ENCODE results near the gene TLR6. TPM values are rescaled to one million over a fixed set of nuclear protein-coding genes. Genes with fewer than 3 reads are reported as not detected.

TLR6 gene
- total RNA-seq, 1 experiment from 2014 or later, result 4.8 TPM

DNA sequence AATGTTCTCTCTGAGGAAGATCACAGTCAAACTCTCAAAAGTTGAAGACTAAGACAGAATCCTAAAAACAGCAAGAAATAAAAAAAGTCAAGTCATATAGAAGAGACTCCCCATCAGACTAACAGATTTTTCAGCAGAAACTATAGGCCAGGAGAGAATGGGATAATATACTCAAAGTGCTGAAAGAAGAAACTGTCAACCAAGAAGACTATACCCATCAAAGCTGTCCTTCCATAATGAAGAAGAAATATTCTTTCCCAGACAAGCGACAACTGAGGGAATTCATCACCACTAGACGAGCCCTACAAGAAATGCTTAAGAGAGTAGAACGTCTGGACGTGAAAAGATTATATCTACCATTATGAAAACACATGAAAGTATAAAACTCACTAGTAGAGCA, 22.0 kb downstream of the TLR6 start:
- no peak overlapping the region for H3K9ac ChIP-seq (ENCODE audit: low read length)
- H4K20me1 ChIP-seq (ENCODE audit: insufficient read depth), result no peaks in the 10 kb centered on the region
- no peak overlapping the region for H3K4me3 ChIP-seq (replicated peaks in 1 of 2; ENCODE audit: low read depth in 1 of 2, low read length in 2 of 2)
- no peaks in the 10 kb centered on the region for H3K9me3 ChIP-seq (ENCODE audit: control insufficient read depth in 1 of 2, insufficient read depth in 1 of 2, low read depth in 1 of 2, low read length in 2 of 2)
- H3K79me2 ChIP-seq (ENCODE audit: insufficient read depth, low read length), result no peaks in the 10 kb centered on the region
- H3K9me2 ChIP-seq (ENCODE audit: insufficient read depth), result no peaks in the 10 kb centered on the region
- peaks cover 0 to 10% of the 10 kb centered on the region in 2 experiments; a peak in 2 of 4 replicates for H3K4me1 ChIP-seq (ENCODE audit: control insufficient read depth in 1 of 2, insufficient read depth in 2 of 2, low read length in 2 of 2)
- no peaks in the 10 kb centered on the region for H3K36me3 ChIP-seq (ENCODE audit: control insufficient read depth in 1 of 2, insufficient read depth in 2 of 2, low read length in 2 of 2)
- ChIA-PET CTCF (no interaction called here), POLR2A (no interaction called here), RAD21 (ENCODE audit: low non-redundant PET in 1 of 2, low total read pairs in 2 of 2, uncharacterized antibody in 2 of 2, unreplicated experiment in 2 of 2) (no interaction called here)
- no peaks in the 10 kb centered on the region for H3K27me3 ChIP-seq (ENCODE audit: insufficient read depth, low read length)
- intact Hi-C loops (cut with micrococcal nuclease), result no loop called here
- no TSS peak for BruUV-seq (replicated peaks)
- TF ChIP-seq POLR2AphosphoS5 (IDR thresholded peaks at IDR 0.05; ENCODE audit: low read depth, low read length) (no peak), CEBPB (IDR thresholded peaks at IDR 0.05; ENCODE audit: low read depth) (no peak), ELF1 (IDR thresholded peaks at IDR 0.05; ENCODE audit: borderline replicate concordance, low read depth) (no peak), RAD21 (IDR thresholded peaks at IDR 0.05; ENCODE audit: low read depth) (no peak), TCF7L2 (IDR thresholded peaks at IDR 0.05; ENCODE audit: borderline replicate concordance, extremely low read depth, insufficient read depth, insufficient read length) (no peak), ZNF274 (IDR thresholded peaks at IDR 0.05; ENCODE audit: low read depth, low read length) (no peak), SRF (IDR thresholded peaks at IDR 0.05; ENCODE audit: low read depth) (no peak), EZH2phosphoT487 (IDR thresholded peaks at IDR 0.05; ENCODE audit: borderline replicate concordance) (no peak), SIN3A (IDR thresholded peaks at IDR 0.05; ENCODE audit: low read depth) (no peak), EZH2 (IDR thresholded peaks at IDR 0.05) (no peak), POLR2A (IDR thresholded peaks at IDR 0.05; ENCODE audit: borderline replicate concordance, extremely low read depth, insufficient read depth, insufficient read length) (no peak), SP1 (IDR thresholded peaks at IDR 0.05; ENCODE audit: low read depth) (no peak), JUND (IDR thresholded peaks at IDR 0.05) (no peak), CBX3 (IDR thresholded peaks at IDR 0.05; ENCODE audit: low read depth) (no peak)
- TF ChIP-seq, protein P1, sequence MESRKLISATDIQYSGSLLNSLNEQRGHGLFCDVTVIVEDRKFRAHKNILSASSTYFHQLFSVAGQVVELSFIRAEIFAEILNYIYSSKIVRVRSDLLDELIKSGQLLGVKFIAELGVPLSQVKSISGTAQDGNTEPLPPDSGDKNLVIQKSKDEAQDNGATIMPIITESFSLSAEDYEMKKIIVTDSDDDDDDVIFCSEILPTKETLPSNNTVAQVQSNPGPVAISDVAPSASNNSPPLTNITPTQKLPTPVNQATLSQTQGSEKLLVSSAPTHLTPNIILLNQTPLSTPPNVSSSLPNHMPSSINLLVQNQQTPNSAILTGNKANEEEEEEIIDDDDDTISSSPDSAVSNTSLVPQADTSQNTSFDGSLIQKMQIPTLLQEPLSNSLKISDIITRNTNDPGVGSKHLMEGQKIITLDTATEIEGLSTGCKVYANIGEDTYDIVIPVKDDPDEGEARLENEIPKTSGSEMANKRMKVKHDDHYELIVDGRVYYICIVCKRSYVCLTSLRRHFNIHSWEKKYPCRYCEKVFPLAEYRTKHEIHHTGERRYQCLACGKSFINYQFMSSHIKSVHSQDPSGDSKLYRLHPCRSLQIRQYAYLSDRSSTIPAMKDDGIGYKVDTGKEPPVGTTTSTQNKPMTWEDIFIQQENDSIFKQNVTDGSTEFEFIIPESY (IDR thresholded peaks at IDR 0.05; ENCODE audit: extremely low read depth, insufficient replicate concordance, low read length), result no peak
- TF ChIP-seq, protein P2, sequence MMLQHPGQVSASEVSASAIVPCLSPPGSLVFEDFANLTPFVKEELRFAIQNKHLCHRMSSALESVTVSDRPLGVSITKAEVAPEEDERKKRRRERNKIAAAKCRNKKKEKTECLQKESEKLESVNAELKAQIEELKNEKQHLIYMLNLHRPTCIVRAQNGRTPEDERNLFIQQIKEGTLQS (IDR thresholded peaks at IDR 0.05), result no peak
- TF ChIP-seq, protein P3, sequence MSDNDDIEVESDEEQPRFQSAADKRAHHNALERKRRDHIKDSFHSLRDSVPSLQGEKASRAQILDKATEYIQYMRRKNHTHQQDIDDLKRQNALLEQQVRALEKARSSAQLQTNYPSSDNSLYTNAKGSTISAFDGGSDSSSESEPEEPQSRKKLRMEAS (IDR thresholded peaks at IDR 0.05), result no peak
- TF ChIP-seq, protein P4, sequence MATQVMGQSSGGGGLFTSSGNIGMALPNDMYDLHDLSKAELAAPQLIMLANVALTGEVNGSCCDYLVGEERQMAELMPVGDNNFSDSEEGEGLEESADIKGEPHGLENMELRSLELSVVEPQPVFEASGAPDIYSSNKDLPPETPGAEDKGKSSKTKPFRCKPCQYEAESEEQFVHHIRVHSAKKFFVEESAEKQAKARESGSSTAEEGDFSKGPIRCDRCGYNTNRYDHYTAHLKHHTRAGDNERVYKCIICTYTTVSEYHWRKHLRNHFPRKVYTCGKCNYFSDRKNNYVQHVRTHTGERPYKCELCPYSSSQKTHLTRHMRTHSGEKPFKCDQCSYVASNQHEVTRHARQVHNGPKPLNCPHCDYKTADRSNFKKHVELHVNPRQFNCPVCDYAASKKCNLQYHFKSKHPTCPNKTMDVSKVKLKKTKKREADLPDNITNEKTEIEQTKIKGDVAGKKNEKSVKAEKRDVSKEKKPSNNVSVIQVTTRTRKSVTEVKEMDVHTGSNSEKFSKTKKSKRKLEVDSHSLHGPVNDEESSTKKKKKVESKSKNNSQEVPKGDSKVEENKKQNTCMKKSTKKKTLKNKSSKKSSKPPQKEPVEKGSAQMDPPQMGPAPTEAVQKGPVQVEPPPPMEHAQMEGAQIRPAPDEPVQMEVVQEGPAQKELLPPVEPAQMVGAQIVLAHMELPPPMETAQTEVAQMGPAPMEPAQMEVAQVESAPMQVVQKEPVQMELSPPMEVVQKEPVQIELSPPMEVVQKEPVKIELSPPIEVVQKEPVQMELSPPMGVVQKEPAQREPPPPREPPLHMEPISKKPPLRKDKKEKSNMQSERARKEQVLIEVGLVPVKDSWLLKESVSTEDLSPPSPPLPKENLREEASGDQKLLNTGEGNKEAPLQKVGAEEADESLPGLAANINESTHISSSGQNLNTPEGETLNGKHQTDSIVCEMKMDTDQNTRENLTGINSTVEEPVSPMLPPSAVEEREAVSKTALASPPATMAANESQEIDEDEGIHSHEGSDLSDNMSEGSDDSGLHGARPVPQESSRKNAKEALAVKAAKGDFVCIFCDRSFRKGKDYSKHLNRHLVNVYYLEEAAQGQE (IDR thresholded peaks at IDR 0.05; ENCODE audit: low read depth), result no peak
- no peak overlapping the region for H3K27ac ChIP-seq (ENCODE audit: low read depth, low read length)
- no peak for ATAC-seq
- H2AFZ ChIP-seq (ENCODE audit: low read depth, low read length, poor library complexity, severe bottlenecking), result no peak overlapping the region
- no peak overlapping the region for H3K4me2 ChIP-seq (ENCODE audit: low read length)
- no peak for DNase-seq (ENCODE audit: low read depth, low spot score)
